OCI-LY7 (cell line): ENCODE data around the gene NGDN.

Experiments
- EZH2phosphoT487 ChIP-seq: fragments of 200-600 bp; sonication (generic); IDR thresholded peaks from 2 replicates; pipeline ENCODE4 v1.6.1; 2018; ENCODE audit warnings: low read depth, borderline replicate concordance, mild to moderate bottlenecking, mixed run types, antibody characterized with exemption, low read length, moderate library complexity, mixed read lengths
- TF ChIP-seq, protein P1 (sequence below): fragments of 200-600 bp; sonication (generic); conservative IDR thresholded peaks from 2 replicates; pipeline ENCODE4 v1.5.1; 2014; ENCODE audit warnings: mild to moderate bottlenecking, antibody characterized with exemption, low read length, moderate library complexity, mixed read lengths

DNA sequence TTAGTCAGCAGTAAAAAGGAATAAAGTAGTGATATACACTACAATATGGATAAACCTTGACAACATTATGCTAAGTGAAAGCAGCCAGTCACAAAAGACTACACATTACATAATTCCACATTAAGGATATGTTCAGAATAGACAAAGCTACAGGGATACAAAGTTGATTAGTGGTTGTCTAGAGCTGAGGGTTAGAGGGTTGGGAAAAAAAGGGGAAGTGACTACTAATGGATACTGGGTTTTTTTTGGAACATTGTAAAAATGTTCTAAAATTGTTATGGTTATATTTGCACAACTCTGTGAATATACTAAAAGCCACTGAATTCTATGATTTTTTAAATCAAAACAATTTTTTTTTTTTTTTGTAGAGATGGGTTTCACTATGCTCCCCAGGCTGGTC is 4.8 kb upstream of the NGDN start:
- TF ChIP-seq, protein P1, sequence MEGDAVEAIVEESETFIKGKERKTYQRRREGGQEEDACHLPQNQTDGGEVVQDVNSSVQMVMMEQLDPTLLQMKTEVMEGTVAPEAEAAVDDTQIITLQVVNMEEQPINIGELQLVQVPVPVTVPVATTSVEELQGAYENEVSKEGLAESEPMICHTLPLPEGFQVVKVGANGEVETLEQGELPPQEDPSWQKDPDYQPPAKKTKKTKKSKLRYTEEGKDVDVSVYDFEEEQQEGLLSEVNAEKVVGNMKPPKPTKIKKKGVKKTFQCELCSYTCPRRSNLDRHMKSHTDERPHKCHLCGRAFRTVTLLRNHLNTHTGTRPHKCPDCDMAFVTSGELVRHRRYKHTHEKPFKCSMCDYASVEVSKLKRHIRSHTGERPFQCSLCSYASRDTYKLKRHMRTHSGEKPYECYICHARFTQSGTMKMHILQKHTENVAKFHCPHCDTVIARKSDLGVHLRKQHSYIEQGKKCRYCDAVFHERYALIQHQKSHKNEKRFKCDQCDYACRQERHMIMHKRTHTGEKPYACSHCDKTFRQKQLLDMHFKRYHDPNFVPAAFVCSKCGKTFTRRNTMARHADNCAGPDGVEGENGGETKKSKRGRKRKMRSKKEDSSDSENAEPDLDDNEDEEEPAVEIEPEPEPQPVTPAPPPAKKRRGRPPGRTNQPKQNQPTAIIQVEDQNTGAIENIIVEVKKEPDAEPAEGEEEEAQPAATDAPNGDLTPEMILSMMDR: no peak
- no peak for TF ChIP-seq EZH2phosphoT487
